HG02588 (cell line): ENCODE results near the gene CYP1A1.

Experiments
- ATAC-seq: cut with Tn5 transposase; IDR thresholded peaks from one replicate; pipeline ENCODE4 v1.9.1; 2021; ENCODE audit warnings: mild to moderate bottlenecking, moderate library complexity; ENCODE audit not compliant: unreplicated experiment

The CYP1A1 gene

GRCh38 chr15:74696398-74696729 lies 29.0 kb downstream of the CYP1A1 start:
- ATAC-seq: peak; percentile 8

- peak; percentile 88 for ATAC-seq
Observed at GRCh38 chr15:74695597-74696397, 29.5 kb downstream of the CYP1A1 start, which contains the start of gene EDC3. Gene EDC3, minus strand, starts transcription at chr15:74696024. Its CDS starts 20,900 bp downstream, at chr15:74675124.

DNA sequence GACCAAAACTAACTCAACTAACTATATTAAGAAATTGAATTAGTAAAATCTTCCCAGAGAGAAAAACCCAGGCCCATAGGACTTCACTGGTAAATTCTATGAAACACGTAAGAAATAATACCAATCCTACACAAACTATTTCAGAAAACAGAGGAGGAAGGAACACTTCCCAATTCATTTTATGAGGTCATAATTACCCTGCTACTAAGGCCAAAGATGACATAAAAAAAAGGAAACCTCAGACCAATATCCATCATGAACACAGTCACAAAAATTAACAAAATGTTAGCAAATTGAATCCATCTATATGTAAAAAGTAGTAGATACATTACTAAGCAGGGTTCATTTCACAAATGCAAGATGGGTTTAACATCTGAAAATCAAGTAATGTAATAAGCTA lies 33.0 kb downstream of the CYP1A1 start:
- no peak for ATAC-seq

GRCh38 chr15:74683758-74684157 lies 41.6 kb downstream of the CYP1A1 start:
- ATAC-seq: no peak

DNA sequence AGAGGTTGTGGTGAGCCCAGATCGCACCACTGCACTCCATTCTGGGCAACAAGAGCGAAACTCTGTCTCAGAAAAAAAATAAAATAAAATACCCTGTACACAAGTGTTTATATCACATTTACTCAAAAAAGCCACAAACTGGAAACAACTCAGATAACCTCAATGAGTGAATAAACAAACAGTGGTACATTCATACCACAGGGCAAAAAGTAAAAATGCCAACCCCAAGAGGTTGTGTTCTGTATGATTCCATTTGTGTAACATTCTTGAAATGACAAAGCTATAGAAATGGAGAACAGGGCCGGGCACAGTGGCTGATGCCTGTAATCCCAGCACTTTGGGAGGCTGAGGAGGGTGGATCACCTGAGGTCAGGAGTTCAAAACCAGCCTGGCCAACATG lies 42.4 kb downstream of the CYP1A1 start:
- no peak for ATAC-seq

GRCh38 chr15:74680456-74680855 lies 44.9 kb downstream of the CYP1A1 start:
- no peak for ATAC-seq

DNA sequence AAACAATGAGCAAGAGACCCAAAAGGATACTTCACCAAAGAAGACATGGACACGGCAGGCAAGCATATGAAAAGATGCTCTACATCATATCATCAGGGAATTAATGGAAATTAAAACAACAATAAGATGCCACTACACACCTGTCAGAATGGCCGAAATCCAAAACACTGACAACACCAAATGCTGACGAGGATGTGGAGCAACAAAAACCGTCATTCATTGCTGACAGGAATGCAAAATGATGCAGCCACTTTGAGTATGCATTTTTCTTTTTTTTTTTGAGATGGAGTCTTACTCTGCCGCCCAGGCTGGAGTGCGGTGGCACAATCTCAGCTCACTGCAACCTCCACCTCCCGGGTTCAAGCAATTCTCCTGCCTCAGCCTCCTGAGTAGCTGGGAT lies 48.5 kb downstream of the CYP1A1 start:
- no peak for ATAC-seq

GRCh38 chr15:74674161-74674560 lies 51.2 kb downstream of the CYP1A1 start:
- no peak for ATAC-seq

- no peak for ATAC-seq
Observed at GRCh38 chr15:74669627-74670026, 55.7 kb downstream of the CYP1A1 start.
